CD4-positive, alpha-beta T cell treated with Interleukin-1 beta for 1 hour (primary cell): ENCODE measurements around the gene KRTAP22-2.

ENCODE experiments used
- DNase-seq, 2 donors: peaks; one replicate each; pipeline ENCODE4 v3.0.0-alpha.2; 2020 to 2022

Gene KRTAP22-2

GRCh38 chr21:30590297-30590696, at the start of gene KRTAP22-2:
Gene KRTAP22-2, minus strand, starts transcription at chr21:30590397.
- no peak for DNase-seq

- DNase-seq: no peak
Observed at GRCh38 chr21:30638686-30639085, 48.5 kb upstream of the KRTAP22-2 start.

- DNase-seq: no peak
Observed at GRCh38 chr21:30634906-30635305, 44.7 kb upstream of the KRTAP22-2 start, which contains the start of gene KRTAP20-2. Gene KRTAP20-2, plus strand, starts transcription at chr21:30635206. Its CDS starts 58 bp downstream, at chr21:30635264.

GRCh38 chr21:30629200-30629599, 39.0 kb upstream of the KRTAP22-2 start:
- DNase-seq: no peak

GRCh38 chr21:30628109-30628508, 37.9 kb upstream of the KRTAP22-2 start:
- no peak for DNase-seq

GRCh38 chr21:30625449-30626165, 35.4 kb upstream of the KRTAP22-2 start:
- DNase-seq: no peak

- DNase-seq: no peak
Observed at GRCh38 chr21:30623362-30623761, 33.2 kb upstream of the KRTAP22-2 start.

- DNase-seq: no peak
Observed at GRCh38 chr21:30620522-30620921, 30.3 kb upstream of the KRTAP22-2 start, which contains the start of gene KRTAP20-4. Gene KRTAP20-4, plus strand, starts transcription at chr21:30620627.

GRCh38 chr21:30620080-30620479, 29.9 kb upstream of the KRTAP22-2 start:
- no peak for DNase-seq

- DNase-seq: no peak
Observed at GRCh38 chr21:30616125-30616524, 25.9 kb upstream of the KRTAP22-2 start, which contains the start of gene KRTAP20-1. Gene KRTAP20-1, plus strand, starts transcription at chr21:30616425. Its CDS starts 30 bp downstream, at chr21:30616455.

- DNase-seq: no peak
Observed at GRCh38 chr21:30615199-30615598, 25.0 kb upstream of the KRTAP22-2 start.

- DNase-seq: no peak
Observed at GRCh38 chr21:30613836-30614235, 23.6 kb upstream of the KRTAP22-2 start, which contains the start of gene KRTAP6-1. Gene KRTAP6-1, minus strand, starts transcription at chr21:30613930. Its CDS starts 26 bp downstream, at chr21:30613904.

- DNase-seq: no peak
Observed at GRCh38 chr21:30612132-30612531, 21.9 kb upstream of the KRTAP22-2 start.

- no peak for DNase-seq
Observed at GRCh38 chr21:30605968-30606367, 15.8 kb upstream of the KRTAP22-2 start.

GRCh38 chr21:30600787-30601186, 10.6 kb upstream of the KRTAP22-2 start, which contains the start of gene KRTAP22-1:
Gene KRTAP22-1, plus strand, starts transcription at chr21:30601087.
- DNase-seq: no peak

GRCh38 chr21:30598802-30599201, 8.6 kb upstream of the KRTAP22-2 start, which contains the start of gene KRTAP6-2:
Gene KRTAP6-2, minus strand, starts transcription at chr21:30598902. Its CDS starts 28 bp downstream, at chr21:30598874.
- no peak for DNase-seq

- no peak for DNase-seq
Observed at GRCh38 chr21:30592140-30592539, 1.9 kb upstream of the KRTAP22-2 start, which contains the start of gene KRTAP6-3. Gene KRTAP6-3, plus strand, starts transcription at chr21:30592440. Its CDS starts 6 bp downstream, at chr21:30592446.

- no peak for DNase-seq
Observed at GRCh38 chr21:30582870-30583269, 7.3 kb downstream of the KRTAP22-2 start.

- no peak for DNase-seq
Observed at GRCh38 chr21:30580132-30580531, 10.1 kb downstream of the KRTAP22-2 start.

- no peak for DNase-seq
Observed at GRCh38 chr21:30579346-30579745, 10.9 kb downstream of the KRTAP22-2 start.

GRCh38 chr21:30577766-30578165, 12.4 kb downstream of the KRTAP22-2 start:
- no peak for DNase-seq

GRCh38 chr21:30567617-30568016, 22.6 kb downstream of the KRTAP22-2 start:
- no peak for DNase-seq

GRCh38 chr21:30563630-30564029, 26.6 kb downstream of the KRTAP22-2 start:
- no peak for DNase-seq

GRCh38 chr21:30563072-30563471, 27.1 kb downstream of the KRTAP22-2 start:
- no peak for DNase-seq
